GM08714 (cell line): Measurements from ENCODE around the gene ELFN2.
"Not testable (repeated sequence)": the region's sequence is repeated elsewhere in the genome, so short reads cannot be mapped to it uniquely, and the experiment has no call there.

Experiments used
- H3K4me3 ChIP-seq: fragments of 200-500 bp; sonication (Bioruptor generic); 2 replicates; pipeline ENCODE4 v1.5.1; 2014; ENCODE audit warnings: mild to moderate bottlenecking, low read length, inconsistent platforms
- ZNF274 ChIP-seq: IDR thresholded peaks from 2 replicates; pipeline ENCODE4 v1.6.1; 2012; ENCODE audit warnings: mild to moderate bottlenecking, low read depth, low read length

The ELFN2 gene

DNA sequence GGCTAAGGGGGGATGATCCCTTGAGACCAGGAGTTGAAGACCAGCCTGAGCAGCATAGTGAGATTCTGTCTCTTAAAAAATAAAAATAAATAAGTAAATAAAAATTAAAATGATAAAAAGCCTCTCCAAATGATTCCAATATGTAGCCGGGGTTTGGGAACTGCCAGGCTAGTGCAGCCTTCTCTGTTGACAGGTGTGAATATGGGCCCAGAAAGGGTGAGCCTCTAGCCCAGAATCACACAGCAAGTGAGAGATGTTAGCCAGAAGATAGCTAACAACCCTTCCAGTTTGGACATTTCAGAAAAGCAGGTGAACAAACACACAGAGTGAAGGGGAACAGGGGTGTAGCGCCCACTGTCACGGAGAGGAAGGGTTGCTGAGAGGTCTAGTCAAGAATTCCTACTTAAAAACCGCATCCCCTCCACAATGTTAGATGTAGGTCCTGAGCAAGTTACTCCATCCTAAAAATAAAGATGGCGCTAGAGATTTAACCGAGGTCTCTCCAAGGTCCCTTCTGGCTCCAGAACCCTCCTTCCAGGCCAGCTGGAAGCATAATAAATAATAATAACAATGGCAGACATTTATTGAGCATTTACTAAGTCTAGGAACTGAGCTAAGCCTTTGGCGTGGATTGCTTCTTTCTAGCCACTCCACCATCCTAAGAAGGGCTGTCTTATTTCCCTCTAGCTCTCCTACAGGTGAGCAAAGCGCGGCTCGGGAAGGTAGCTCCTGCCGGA is 93.4 kb downstream of the ELFN2 start:
- no peak overlapping the region for H3K4me3 ChIP-seq
- no peak for TF ChIP-seq ZNF274

DNA sequence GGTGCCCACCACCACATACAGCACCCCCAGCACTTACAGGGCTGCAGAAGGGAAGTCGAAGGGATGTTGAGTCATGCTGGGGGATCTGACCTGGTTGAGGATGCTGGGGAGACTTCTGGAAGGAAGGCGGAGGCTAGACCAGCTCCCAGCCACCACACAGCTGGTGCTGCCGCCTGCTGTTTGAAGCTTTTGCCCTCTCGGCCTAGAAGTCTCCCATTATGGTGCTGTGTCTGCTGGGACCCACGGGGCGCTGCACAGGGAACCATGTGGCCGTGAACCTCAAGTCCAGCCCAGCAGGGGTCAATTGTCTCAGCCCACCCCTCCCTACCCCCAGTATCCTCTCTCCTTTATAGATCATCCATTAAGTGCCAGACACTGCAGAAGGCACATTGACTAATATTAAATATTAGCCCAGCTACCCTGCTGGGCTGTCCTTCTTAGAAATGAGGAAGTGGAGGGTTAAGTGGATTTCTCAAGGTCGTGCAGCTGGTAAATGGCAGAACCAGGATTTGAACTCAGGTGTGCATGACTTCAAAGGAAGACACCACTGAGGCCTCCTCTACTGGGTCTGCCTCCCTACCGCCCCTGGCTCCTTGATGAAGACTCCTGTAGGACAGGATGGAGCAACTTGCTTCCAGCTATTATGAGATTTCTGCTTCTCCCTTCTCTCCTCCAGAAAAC is 95.3 kb downstream of the ELFN2 start:
- no peak for TF ChIP-seq ZNF274
- no peak overlapping the region for H3K4me3 ChIP-seq

DNA sequence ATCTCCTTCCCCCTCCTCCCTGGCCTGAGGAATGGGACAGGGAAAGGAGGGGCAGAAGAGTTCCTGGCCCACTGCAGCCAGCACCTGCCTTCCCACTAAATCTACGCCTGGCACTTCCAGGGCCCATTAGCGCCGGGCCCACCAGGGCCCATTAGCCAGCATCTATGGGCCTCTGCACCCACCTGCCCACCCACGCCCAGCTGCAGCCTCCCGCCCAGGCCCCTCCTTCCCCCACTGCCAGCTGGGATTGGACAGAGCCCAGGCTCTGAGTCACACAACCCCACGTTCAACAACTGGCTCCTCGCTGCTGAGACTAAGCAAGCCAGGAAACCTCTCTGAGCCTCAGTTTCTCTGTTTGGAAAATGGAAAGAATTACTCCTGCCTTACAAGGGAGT is 96.2 kb downstream of the ELFN2 start:
- no peak overlapping the region for H3K4me3 ChIP-seq
- no peak for TF ChIP-seq ZNF274

DNA sequence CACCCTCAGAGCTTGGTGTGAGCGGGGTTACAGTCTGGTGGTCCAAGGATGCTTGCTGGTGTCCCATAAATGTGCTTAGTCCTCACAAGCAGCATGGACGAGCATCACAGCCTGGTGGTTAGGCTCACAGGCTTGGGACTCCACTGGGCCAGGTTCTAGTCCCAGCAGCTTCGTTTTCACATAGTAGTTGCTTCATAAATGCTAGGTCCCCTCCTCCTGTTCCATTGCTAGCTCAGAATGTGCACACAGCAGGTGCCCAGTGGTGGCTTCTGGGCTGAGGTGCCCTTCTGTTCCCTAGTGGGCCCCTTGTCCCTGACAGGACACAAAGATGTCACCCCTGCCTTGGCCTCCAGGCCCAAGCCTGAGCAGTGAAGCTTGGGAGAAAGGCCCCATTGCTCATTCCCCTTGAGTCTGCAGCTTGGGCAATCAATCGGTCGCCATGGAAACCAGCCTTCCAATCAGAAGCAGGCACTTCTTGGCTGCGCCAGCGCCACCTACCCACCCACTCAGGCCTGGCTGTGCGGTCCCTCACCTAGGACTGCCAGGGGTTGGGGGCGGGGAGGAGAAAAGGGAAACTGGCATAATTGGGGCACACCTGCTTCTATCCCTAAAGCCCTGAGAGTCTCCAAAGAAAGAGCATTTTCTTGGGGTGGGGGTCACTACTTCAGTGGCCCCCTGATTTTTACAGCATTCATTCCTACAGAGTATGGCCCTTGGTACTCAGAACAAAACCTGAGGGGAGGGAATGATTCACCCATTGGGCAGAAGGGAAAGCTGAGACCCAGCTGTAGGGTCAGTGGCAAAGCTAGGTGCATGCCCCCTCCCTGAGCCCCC is 96.9 kb downstream of the ELFN2 start:
- H3K4me3 ChIP-seq = no peak overlapping the region
- TF ChIP-seq ZNF274 = no peak

DNA sequence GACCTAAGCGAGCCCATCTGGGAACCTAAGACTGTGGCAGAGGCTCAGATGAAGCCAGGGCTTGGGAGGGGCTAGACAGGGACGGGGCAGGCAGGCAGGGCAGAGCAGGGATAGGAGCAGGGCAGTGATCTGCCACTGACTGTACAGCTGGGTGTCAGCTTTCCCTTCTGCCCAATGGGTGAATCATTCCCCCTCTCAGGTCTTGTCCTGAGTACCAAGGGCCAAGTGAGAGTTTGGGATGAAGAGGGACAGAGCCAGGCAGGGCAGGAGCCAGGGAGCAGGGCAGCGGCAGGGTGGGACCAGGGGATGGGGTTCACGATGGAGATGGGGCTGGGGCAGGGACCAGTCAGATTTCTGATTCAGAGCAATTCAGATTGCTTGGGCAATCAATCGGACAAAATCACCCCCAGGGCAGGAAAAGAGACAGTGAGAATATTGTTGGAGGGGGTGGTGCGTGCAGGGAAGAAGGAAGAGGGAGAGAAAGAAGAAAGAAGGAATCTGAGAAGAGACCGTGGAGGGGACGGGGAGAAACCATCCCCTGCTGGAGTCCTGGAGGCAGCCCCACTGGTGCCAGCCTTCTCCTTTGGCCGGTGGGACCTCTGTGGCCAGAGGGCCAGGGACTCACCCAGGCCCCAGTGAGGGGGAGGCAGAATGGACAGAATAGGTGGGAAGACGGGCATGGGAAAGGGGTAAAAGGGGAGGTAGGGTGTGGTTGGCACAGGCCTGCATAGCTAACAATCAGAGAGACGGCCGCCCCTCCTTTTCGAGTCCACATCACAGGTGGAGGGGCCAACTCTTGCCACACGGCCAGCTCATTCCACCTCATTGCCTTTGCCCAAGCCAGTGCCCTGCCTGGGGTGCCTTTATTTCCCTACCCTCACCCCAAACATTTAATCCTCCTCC is 97.8 kb downstream of the ELFN2 start:
- no peak overlapping the region for H3K4me3 ChIP-seq
- TF ChIP-seq ZNF274 = no peak

DNA sequence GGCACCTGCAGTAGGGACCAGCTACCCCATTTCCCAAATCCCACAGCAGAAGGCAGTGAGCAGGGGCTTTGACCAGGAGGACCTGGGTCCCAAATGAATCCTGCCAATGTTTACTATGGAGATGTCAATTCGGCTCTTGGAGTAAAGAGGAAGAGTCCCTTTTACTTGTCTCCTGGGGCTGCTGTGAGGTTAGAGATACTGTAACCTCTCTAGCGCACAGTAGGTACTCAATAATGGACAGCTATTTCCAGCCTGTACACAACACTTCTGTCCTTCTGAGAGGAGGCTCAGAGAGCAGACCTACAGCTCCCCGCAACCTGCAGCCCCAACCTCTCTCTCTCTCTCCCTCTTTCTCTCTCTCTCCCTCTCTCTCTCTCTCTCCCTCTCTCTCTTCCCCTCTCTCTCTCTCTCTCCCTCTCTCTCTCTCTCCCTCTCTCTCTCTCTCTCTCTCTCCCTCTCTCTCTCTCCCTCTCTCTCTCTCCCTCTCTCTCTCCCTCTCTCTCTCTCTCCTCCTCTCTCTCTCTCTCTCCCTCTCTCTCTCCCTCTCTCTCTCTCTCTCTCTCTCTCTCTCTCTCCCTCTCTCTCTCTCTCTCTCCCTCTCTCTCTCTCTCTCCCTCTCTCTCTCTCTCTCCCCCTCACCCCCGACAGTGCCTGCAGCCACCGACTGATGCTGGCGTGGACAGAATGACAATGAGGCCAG is 98.6 kb downstream of the ELFN2 start:
- H3K4me3 ChIP-seq = not testable (repeated sequence)

DNA sequence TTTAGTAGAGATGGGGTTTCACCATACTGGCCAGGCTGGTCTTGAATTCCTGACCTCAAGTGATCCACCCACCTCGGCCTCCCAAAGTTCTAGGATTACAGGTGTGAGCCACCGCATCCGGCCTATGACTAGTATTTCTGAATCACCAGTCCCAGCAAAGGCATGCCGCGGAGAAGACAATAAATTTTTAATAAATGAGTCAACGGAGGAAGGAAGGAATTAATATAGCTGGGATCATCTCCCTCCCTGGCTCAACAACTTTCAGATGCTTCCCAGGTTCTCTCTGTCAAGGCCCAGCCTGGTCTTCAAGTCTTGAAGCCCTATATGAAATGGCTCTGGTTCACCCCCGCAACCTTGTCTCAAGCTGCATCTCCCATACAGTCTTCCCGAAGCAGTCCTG is 99.3 kb downstream of the ELFN2 start:
- no peak for TF ChIP-seq ZNF274
- H3K4me3 ChIP-seq = no peak overlapping the region

DNA sequence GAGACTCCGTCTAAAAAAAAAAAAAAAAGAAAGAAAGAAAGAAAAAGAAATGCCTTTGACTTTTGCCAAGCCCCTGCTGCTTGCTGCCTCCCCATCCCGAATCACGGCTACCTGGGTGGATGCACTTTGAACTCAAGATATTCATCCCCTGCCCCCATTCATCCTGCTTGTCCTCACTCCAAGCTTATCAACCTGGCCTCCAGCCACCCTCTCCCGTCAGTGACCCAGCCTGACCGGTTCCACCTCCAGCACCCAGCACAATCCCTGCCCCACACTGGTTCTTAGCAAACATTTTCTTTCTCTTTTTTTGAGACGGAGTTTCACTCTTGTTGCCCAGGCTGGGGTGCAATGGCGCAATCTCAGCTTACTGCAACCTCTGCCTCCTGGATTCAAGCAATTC is 100.6 kb downstream of the ELFN2 start:
- no peak for TF ChIP-seq ZNF274
- H3K4me3 ChIP-seq = no peak overlapping the region

DNA sequence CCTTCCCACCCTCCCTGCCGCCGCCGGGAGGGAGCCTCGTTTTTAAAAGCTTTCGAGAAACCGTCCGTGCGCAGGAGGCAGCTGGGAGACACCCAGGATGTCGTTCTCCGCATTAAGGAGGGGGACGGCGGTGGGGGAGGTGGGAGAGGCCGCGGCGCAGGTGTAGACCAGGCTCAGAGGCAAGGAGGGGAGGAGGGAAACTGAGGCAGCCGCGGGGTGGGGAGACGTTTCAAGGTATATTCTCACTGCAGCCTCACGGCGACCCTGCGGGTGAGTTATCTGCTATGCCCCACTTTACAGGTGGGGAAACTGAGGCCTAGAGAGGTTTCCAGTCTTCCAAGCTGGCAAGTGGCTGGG is 102.3 kb downstream of the ELFN2 start:
- no peak overlapping the region for H3K4me3 ChIP-seq
- TF ChIP-seq ZNF274 = no peak

DNA sequence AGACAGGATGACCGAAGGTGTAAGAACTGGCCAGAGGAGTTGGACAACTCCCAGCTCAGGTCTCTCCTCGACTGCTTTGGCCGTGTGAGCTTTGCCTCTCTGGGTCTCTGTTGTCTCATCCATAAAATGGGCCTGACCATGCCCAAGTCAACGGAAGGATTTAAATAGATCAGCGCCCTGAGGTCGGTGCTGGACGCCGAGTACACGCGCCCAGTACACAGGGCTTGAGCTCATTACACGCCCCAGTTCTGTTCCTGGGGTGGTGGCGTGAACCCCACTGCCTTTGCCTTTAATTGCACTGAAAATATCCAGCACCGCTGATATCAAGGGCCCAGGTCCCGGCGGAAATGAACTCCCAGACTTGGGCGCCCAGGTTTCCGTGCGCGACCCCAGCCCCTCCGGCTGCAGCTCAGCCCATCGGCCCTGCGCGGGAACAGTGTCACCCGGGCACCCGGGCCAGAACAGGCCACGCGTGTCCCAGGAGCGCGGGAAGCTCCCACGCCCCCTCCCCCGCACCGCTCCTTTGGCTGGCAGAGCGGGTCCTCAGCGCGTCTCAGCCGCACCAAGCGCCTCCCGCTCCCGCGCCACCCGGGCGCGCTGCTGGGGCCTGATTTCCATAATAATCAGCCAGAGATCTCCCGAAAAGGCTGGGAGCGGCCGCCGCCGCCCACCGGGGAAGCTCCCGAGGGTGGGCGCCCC is 102.8 kb downstream of the ELFN2 start:
- no peak overlapping the region for H3K4me3 ChIP-seq
- TF ChIP-seq ZNF274 = no peak

DNA sequence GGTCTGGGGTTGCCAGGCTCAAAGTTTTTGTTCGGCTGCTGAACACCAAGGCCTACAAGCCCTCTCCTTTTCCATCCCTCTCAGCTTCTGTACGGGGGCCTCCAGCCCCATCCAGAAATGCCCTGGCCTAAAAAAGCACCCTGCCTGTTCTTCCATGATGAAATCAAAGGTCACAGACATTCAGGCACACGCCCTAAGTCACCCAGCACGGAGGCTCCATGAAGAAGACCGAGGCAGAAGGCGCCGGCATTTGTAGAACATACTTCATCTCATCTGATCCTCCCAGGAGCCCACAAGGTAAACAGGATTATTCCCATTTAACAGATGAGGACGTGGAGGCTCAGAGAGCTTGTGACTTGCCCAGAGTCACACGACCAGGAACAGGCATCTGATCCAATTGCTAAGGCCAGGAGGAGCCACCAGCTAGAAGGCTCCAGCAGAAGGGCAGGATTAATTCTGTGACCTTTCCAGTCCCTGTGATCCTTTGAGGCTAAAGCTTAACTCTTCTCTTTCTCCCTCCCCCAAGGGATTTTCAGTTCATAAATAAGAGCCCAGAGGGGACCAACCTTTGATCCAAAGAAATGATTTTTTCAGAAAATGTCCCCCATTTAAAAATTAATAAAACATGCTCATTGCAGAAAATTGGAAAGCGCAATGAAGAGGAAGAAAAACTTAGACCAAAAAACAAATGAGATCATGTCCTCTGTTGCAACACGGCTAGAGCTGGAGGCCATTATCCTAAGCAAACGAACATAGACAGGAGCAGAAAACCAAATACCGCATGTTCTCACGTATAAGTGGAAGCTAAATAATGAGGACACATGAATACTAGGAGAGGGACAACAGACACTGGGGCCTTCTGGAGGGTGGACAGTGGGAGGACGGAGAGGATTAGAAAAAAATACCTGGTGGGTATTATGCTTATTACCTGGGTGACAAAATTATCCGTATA is 106.3 kb downstream of the ELFN2 start:
- H3K4me3 ChIP-seq = no peak overlapping the region
- no peak for TF ChIP-seq ZNF274

DNA sequence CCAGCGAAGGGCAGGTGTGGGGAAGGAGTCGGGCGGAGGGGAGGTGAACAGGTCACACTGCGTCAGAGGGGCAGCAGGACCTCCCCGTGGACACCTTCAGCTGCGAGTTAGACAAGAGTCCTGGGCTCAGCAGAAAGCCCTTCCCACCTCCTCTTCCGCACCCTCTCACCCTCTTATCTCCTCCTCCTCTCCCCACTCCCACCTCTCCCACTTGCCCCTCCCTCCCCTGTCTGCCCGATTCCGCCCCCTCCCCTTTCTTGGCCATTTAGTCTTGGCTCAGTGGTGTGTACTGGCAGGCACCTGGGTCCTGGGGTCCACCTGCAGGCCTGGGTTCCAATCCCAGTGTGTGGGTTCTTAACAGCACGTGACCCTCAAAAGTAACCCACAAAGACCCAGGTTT is 107.8 kb downstream of the ELFN2 start:
- TF ChIP-seq ZNF274 = no peak
- no peak overlapping the region for H3K4me3 ChIP-seq
